K562 (cell line): ENCODE measurements around the gene SERPINF2. TPM values are rescaled to one million over a fixed set of nuclear protein-coding genes. Genes with fewer than 3 reads are reported as not detected.
A peak's percentile ranks its signal among the peaks of the same experiment; 100 is the strongest.

Experiments
- ATF7 ChIP-seq: fragments of 450-650 bp; IDR thresholded peaks from 2 replicates; pipeline ENCODE4 v1.7.1; 2014; ENCODE audit warnings: mild to moderate bottlenecking, moderate library complexity
- CREB5 ChIP-seq: fragments of 250-450 bp; sonication (Bioruptor Pico); IDR thresholded peaks from 2 replicates; pipeline ENCODE4 v1.5.0; 2020; ENCODE audit warnings: mild to moderate bottlenecking
- ESRRA ChIP-seq: fragments of 450-650 bp; IDR thresholded peaks from 2 replicates; pipeline ENCODE4 v1.6.1; 2014; ENCODE audit warnings: low read depth, mild to moderate bottlenecking, moderate library complexity, borderline replicate concordance
- HMBOX1 ChIP-seq: sonication (generic); IDR thresholded peaks from 2 replicates; pipeline ENCODE4 v1.6.1; 2016
- KAT8 ChIP-seq: fragments of 450-650 bp; IDR thresholded peaks from 2 replicates; pipeline ENCODE4 v1.6.1; 2016; ENCODE audit warnings: low read depth, mild to moderate bottlenecking
- MEF2D ChIP-seq: conservative IDR thresholded peaks from 2 replicates; pipeline ENCODE4 v1.6.1; 2016; ENCODE audit warnings: low read depth, missing genetic modification characterization, missing compliant biosample characterization
- NFE2 ChIP-seq: IDR thresholded peaks from 2 replicates; pipeline ENCODE4 v1.6.1; 2014; ENCODE audit warnings: antibody characterized with exemption, low read depth
- POLR2G ChIP-seq: fragments of 200-400 bp; formaldehyde crosslinking; IDR thresholded peaks from 2 replicates; pipeline ENCODE4 v1.6.1; 2017; ENCODE audit warnings: low read depth, mild to moderate bottlenecking, antibody characterized with exemption, low read length, moderate library complexity
- RBM22 ChIP-seq: fragments of 200-400 bp; formaldehyde crosslinking; IDR thresholded peaks from 2 replicates; pipeline ENCODE4 v1.6.1; 2018; ENCODE audit warnings: low read length, low read depth; ENCODE audit not compliant: poor library complexity, severe bottlenecking
- TEAD1 ChIP-seq, 2 experiments: fragments of 450-650 bp in 1 of 2; sonication (generic) in 1 of 2; formaldehyde crosslinking; IDR thresholded peaks; 2 replicates each; pipeline versions ENCODE4 v1.4.0 to v1.8.0; 2020 to 2022; ENCODE audit warnings: mild to moderate bottlenecking in 2 of 2, missing genetic modification reagents in 1 of 2
- TOE1 ChIP-seq, 2 experiments: fragments of 450-650 bp in 1 of 2; sonication (generic) in 1 of 2; formaldehyde crosslinking in 1 of 2; IDR thresholded peaks; 2 replicates each; pipeline versions ENCODE4 v1.7.1 to v1.8.0; 2016 to 2022; ENCODE audit warnings: borderline replicate concordance in 2 of 2, mild to moderate bottlenecking in 2 of 2, antibody characterized with exemption in 1 of 2, inconsistent platforms in 1 of 2, low read depth in 1 of 2, missing genetic modification reagents in 1 of 2, moderate library complexity in 1 of 2
- U2AF2 ChIP-seq: fragments of 200-400 bp; formaldehyde crosslinking; optimal IDR thresholded peaks from 2 replicates; pipeline ENCODE3; 2017; ENCODE audit warnings: low read depth, mild to moderate bottlenecking, low read length
- UBTF ChIP-seq, 2 experiments: IDR thresholded peaks; 2 replicates each; pipeline ENCODE4 v1.6.1; 2012; ENCODE audit warnings: improper control_type of control experiment in 2 of 2, low read depth in 2 of 2, low read length in 2 of 2, borderline replicate concordance in 1 of 2
- ZBED1 ChIP-seq: IDR thresholded peaks from 2 replicates; pipeline ENCODE4 v1.6.1; 2014
- ZNF695 ChIP-seq: fragments of 450-650 bp; formaldehyde crosslinking; IDR thresholded peaks from 2 replicates; pipeline ENCODE4 v1.4.0; 2020; ENCODE audit warnings: mild to moderate bottlenecking, moderate library complexity
- polyA plus RNA-seq, 8 experiments: library from polyadenylated mRNA; depleted of rRNA in 4 of 8; stranded (reverse) in 5 of 8; unstranded in 3 of 8; fragments of >200 nt; fragmentation: Nextera tagmentation in 2 of 8; fragmentation: Illumina TruSeq in 1 of 8; extraction: Ambion mirVana in 2 of 8; extraction: Trizol in 1 of 8; gene quantifications; 2 replicates each; pipeline versions ENCODE4 v1.2.1 to v1.2.3, GENCODE V29; 2011 to 2014; ENCODE audit warnings: inconsistent platforms in 1 of 8, missing spikeins in 1 of 8
- total RNA-seq, 7 experiments: library from RNA; depleted of rRNA in 6 of 7; stranded (reverse); fragments of >200 nt in 6 of 7; fragmentation: Illumina TruSeq in 2 of 7; extraction: Trizol in 2 of 7; gene quantifications; 2 replicates each; pipeline versions ENCODE4 v1.2.1 to v1.2.3, GENCODE V29; 2011 to 2021; ENCODE audit warnings: low replicate concordance in 1 of 7
- TF ChIP-seq, protein P1 (sequence below), 2 experiments: fragments of 450-650 bp in 1 of 2; sonication (generic) in 1 of 2; formaldehyde crosslinking in 1 of 2; IDR thresholded peaks in 1 of 2; conservative IDR thresholded peaks in 1 of 2; 2 replicates each; pipeline versions ENCODE4 v1.6.1 to v1.8.1; 2016 to 2023; ENCODE audit warnings: mild to moderate bottlenecking in 2 of 2, moderate library complexity in 2 of 2, inconsistent platforms in 1 of 2, missing genetic modification reagents in 1 of 2
- TF ChIP-seq, protein P2 (sequence below): fragments of 250-450 bp; sonication (Bioruptor Pico); IDR thresholded peaks from 2 replicates; pipeline ENCODE4 v1.8.0; 2022; ENCODE audit warnings: moderate library complexity, mild to moderate bottlenecking, inconsistent platforms

The SERPINF2 gene
- total and polyA plus RNA-seq, 9 of the 15 experiments (the other 6 are each of a cell fraction or from before 2014, with no cell fraction given): 0.22 TPM; not detected in 8

DNA sequence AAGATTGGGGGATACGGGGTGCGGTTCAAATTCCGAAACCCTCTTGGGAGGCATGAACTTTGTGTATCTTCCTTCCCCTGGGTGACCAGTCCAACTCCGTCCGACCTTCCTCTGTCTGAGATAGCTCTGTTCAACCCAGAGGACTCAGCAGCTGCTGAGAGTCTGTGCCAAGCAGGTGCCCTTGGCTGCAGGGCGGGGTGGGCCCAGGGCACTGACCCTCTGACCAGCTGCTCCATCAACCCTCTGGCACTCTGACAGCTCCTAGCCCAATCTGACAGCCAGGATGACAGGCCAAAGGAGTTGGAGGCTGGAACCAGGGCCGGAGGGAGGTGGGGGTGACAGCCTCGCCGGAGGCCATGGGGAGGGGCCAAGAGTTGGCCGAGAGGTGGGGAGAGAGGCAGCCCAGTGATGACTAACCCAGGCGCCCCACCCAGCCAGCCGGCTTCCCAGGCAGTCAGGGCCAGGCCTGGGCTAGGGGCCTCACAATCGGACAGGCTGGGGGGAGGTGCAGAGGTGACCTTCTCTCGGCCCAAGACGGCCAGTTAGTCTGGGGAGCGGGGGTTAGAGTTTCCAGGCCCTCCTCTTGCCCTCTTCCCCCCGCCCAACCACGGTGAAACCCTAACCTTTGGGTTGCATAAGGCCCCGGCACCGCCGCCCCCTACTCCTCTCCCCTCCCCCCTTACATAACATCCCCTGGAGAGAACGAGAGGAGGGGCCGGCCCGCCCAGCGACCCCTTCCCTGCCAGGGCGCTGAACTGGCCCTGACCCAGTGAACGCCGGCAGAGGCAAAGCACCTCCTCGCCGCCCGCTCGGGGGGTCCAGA is 27.5 kb upstream of the SERPINF2 start (continued):
- TF ChIP-seq NFE2 (no peak), U2AF2 (no peak), RBM22 (peak; percentile 48), KAT8 (no peak), POLR2G (peak; percentile 75), TOE1 (IDR thresholded peaks at IDR 0.05; ENCODE audit: borderline replicate concordance) (0 out of 2 replicates have a peak, but pooled peaks have one; percentile 13), TOE1 (CRISPR knock-in tag; IDR thresholded peaks at IDR 0.05; ENCODE audit: borderline replicate concordance, low read depth) (no peak), UBTF (IDR thresholded peaks at IDR 0.05; ENCODE audit: borderline replicate concordance in 1 of 2, low read depth in 2 of 2, low read length in 2 of 2) (0 out of 4 replicates have a peak, but pooled peaks of 1 of the 2 experiments have one; percentile 16), MEF2D (tag) (no peak), ESRRA (peak; percentile 41; the same call in 1 of the 2 replicates), CREB5 (CRISPR knock-in tag) (no peak), ZBED1 (0 out of 2 replicates have a peak, but pooled peaks have one; percentile 59), TEAD1 (CRISPR knock-in tag; IDR thresholded peaks at IDR 0.05) (no peak), ZNF695 (CRISPR knock-in tag) (no peak), HMBOX1 (peak; percentile 85), ATF7 (peak; percentile 20; the same call in 1 of the 2 replicates)
- TF ChIP-seq, protein P1, sequence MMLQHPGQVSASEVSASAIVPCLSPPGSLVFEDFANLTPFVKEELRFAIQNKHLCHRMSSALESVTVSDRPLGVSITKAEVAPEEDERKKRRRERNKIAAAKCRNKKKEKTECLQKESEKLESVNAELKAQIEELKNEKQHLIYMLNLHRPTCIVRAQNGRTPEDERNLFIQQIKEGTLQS (IDR thresholded peaks at IDR 0.05): peak; percentile 82
- TF ChIP-seq, protein P1 (CRISPR knock-in tag; conservative IDR thresholded peaks at IDR 0.05): 0 out of 2 replicates have a peak, but pooled peaks have one; percentile 49
- TF ChIP-seq, protein P2, sequence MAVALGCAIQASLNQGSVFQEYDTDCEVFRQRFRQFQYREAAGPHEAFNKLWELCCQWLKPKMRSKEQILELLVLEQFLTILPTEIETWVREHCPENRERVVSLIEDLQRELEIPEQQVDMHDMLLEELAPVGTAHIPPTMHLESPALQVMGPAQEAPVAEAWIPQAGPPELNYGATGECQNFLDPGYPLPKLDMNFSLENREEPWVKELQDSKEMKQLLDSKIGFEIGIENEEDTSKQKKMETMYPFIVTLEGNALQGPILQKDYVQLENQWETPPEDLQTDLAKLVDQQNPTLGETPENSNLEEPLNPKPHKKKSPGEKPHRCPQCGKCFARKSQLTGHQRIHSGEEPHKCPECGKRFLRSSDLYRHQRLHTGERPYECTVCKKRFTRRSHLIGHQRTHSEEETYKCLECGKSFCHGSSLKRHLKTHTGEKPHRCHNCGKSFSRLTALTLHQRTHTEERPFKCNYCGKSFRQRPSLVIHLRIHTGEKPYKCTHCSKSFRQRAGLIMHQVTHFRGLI: no peak
